Uterus (tissue), 2 donors: ENCODE measurements around the gene NEK6.

Source experiments
- CTCF ChIP-seq, 4 experiments: fragments of 200-600 bp in 2 of 4; fragments of 450-650 bp in 2 of 4; sonication (generic) in 2 of 4; IDR thresholded peaks; one replicate each; pipeline ENCODE4 v1.5.1; 2016 to 2019; ENCODE audit warnings: antibody characterized with exemption in 4 of 4, mild to moderate bottlenecking in 2 of 4, moderate library complexity in 1 of 4
- POLR2A ChIP-seq, 2 donors: fragments of 450-650 bp; IDR thresholded peaks; one replicate each; pipeline ENCODE4 v1.6.1; 2016; ENCODE audit warnings: antibody characterized with exemption in 2 of 2, mild to moderate bottlenecking in 1 of 2, moderate library complexity in 1 of 2

- TF ChIP-seq POLR2A (IDR thresholded peaks at IDR 0.05), result no peak
- no peak for TF ChIP-seq CTCF (IDR thresholded peaks at IDR 0.05)
These were observed 9.1 kb downstream of the NEK6 start for GRCh38 chr9:124266826-124267201.
